BLaER1 (cell line): ENCODE measurements around the gene CDC25C.

ENCODE experiments used
- H3K27ac ChIP-seq: shearing (Covaris generic); formaldehyde crosslinking; 2 replicates; pipeline ENCODE4 v1.8.1; 2022
- H3K27me3 ChIP-seq: shearing (Covaris generic); formaldehyde crosslinking; 2 replicates; pipeline ENCODE4 v1.8.1; 2022
- H3K36me3 ChIP-seq: shearing (Covaris generic); formaldehyde crosslinking; 2 replicates; pipeline ENCODE4 v1.8.1; 2022
- H3K4me1 ChIP-seq: shearing (Covaris generic); formaldehyde crosslinking; 2 replicates; pipeline ENCODE4 v1.8.1; 2022
- H3K4me2 ChIP-seq: shearing (Covaris generic); formaldehyde crosslinking; 2 replicates; pipeline ENCODE4 v1.8.1; 2022
- H3K4me3 ChIP-seq: shearing (Covaris generic); formaldehyde crosslinking; 2 replicates; pipeline ENCODE4 v1.8.1; 2022
- H3K9ac ChIP-seq: shearing (Covaris generic); formaldehyde crosslinking; 2 replicates; pipeline ENCODE4 v1.8.1; 2022
- H3K9me3 ChIP-seq: shearing (Covaris generic); formaldehyde crosslinking; 2 replicates; pipeline ENCODE4 v1.8.1; 2022
- H4K20me1 ChIP-seq: shearing (Covaris generic); formaldehyde crosslinking; 2 replicates; pipeline ENCODE4 v1.8.1; 2022
- Cebpa-rat ChIP-seq: shearing (Covaris generic); IDR thresholded peaks from 2 replicates; pipeline ENCODE4 v1.8.1; 2022

Gene CDC25C

DNA sequence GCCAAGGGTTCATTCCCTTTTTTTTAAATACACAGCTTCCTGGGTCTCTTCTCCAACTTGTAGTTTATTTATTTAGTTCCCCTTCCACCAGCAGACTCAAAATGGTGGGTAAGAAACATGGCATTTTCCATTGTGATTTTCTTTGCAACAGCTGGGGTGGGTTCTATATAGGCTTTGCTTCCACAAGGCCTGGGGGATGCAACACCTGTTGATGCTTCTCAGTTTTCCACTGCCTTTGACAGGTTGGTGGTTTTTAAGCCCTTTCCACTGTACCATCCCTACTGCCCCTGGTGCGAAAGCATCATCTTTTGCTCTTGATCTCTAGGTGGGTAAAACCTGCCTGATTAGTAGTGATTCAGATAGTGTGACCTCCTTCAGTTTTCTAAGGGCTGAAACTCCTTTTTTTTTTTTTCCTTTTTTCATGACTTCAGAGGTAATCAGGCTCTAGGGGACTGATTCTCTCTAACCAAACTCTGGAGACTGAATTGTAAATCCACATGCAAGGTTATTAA lies 29.4 kb upstream of the CDC25C start:
- Histone ChIP-seq H3K27ac (no peak overlapping the region), H3K4me2 (no peak overlapping the region), H3K4me1 (peaks cover 7% of the 10 kb centered on the region), H3K9me3 (peaks cover 21% of the 10 kb centered on the region), H3K4me3 (no peak overlapping the region), H3K36me3 (peaks cover 38% of the 10 kb centered on the region), H3K9ac (no peak overlapping the region), H3K27me3 (no peaks in the 10 kb centered on the region), H4K20me1 (peaks cover 99% of the 10 kb centered on the region)
- TF ChIP-seq Cebpa-rat: no peak

- no peak overlapping the region for H3K27ac ChIP-seq
- H3K4me1 ChIP-seq: peaks cover 18% of the 10 kb centered on the region
- peaks cover 32% of the 10 kb centered on the region for H3K36me3 ChIP-seq
- no peak overlapping the region for H3K4me2 ChIP-seq
- no peaks in the 10 kb centered on the region for H3K27me3 ChIP-seq
- H3K9ac ChIP-seq: no peak overlapping the region
- no peak for TF ChIP-seq Cebpa-rat
- H3K9me3 ChIP-seq: peaks cover 21% of the 10 kb centered on the region
- H4K20me1 ChIP-seq: peaks cover 99% of the 10 kb centered on the region
- no peak overlapping the region for H3K4me3 ChIP-seq
Observed at GRCh38 chr5:138359621-138360020, 28.0 kb upstream of the CDC25C start.

- Histone ChIP-seq H3K9ac (peak overlapping the region; percentile 94; the same call in 1 of the 2 replicates), H3K9me3 (peaks cover 34% of the 10 kb centered on the region), H3K4me1 (peaks cover 16% of the 10 kb centered on the region), H3K27me3 (no peaks in the 10 kb centered on the region), H3K27ac (no peak overlapping the region), H3K36me3 (peaks cover 39% of the 10 kb centered on the region), H3K4me3 (peak overlapping the region; percentile 87), H3K4me2 (peak overlapping the region; percentile 93), H4K20me1 (peaks cover 65% of the 10 kb centered on the region)
- TF ChIP-seq Cebpa-rat: no peak
Observed at GRCh38 chr5:138354926-138355378, 23.3 kb upstream of the CDC25C start.

- H3K4me2 ChIP-seq: peak overlapping the region; percentile 93
- H4K20me1 ChIP-seq: peaks cover 64% of the 10 kb centered on the region
- H3K36me3 ChIP-seq: peaks cover 44% of the 10 kb centered on the region
- no peak for TF ChIP-seq Cebpa-rat
- H3K9ac ChIP-seq: peak overlapping the region; percentile 94
- peak overlapping the region; percentile 87 for H3K4me3 ChIP-seq
- peaks cover 16% of the 10 kb centered on the region for H3K4me1 ChIP-seq
- H3K27me3 ChIP-seq: no peaks in the 10 kb centered on the region
- H3K9me3 ChIP-seq: peaks cover 34% of the 10 kb centered on the region
- H3K27ac ChIP-seq: peak overlapping the region; percentile 99
Observed at GRCh38 chr5:138354387-138354786, 22.8 kb upstream of the CDC25C start.

DNA sequence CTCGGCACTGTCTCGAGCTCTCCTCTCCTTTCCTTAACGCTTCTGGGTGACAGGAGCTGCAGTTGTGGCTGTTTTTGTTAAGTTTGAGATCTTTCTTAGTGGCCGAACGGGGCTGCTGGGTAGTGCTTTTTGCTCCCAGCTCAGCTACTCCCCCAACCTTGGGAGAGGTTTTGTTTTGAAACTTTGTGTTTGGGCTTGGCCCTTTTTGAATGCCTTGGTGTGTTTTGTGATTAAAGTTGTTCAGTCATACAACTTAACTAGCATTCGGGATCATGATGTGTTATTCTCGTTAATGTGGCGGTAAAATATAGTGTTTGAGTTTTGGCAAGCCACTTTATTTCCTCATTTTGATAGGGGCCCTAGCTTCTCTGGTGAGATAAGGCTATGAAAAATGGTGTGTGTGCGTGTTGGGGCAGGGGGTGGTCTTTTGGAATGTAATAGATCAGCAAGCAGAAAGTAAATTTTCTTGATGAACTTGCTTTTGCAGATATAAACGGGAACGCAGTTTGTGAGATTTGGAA lies 22.0 kb upstream of the CDC25C start:
- TF ChIP-seq Cebpa-rat: no peak
- Histone ChIP-seq H3K9me3 (peaks cover 34% of the 10 kb centered on the region), H3K9ac (peak overlapping the region; percentile 94), H3K36me3 (peaks cover 52% of the 10 kb centered on the region), H4K20me1 (peaks cover 64% of the 10 kb centered on the region), H3K27me3 (no peaks in the 10 kb centered on the region), H3K27ac (peak overlapping the region; percentile 99), H3K4me1 (peaks cover 16% of the 10 kb centered on the region), H3K4me3 (peak overlapping the region; percentile 87), H3K4me2 (peak overlapping the region; percentile 93)

GRCh38 chr5:138352722-138353559 lies 21.3 kb upstream of the CDC25C start:
- Histone ChIP-seq H4K20me1 (peaks cover 65% of the 10 kb centered on the region), H3K36me3 (peaks cover 52% of the 10 kb centered on the region), H3K4me2 (peak overlapping the region; percentile 93), H3K4me3 (peak overlapping the region; percentile 87), H3K9me3 (peaks cover 28% of the 10 kb centered on the region), H3K27me3 (no peaks in the 10 kb centered on the region), H3K4me1 (peaks cover 16% of the 10 kb centered on the region), H3K9ac (peak overlapping the region; percentile 94), H3K27ac (peak overlapping the region; percentile 99)
- TF ChIP-seq Cebpa-rat: no peak

- Histone ChIP-seq H3K27ac (peak within 1 kb of the TSS; percentile 99), H3K4me1 (peaks cover 16% of the 10 kb centered on the region), H3K9me3 (peaks cover 20% of the 10 kb centered on the region), H3K9ac (peak within 1 kb of the TSS; percentile 94), H3K4me3 (peak within 1 kb of the TSS; percentile 87), H4K20me1 (peaks cover 65% of the 10 kb centered on the region), H3K4me2 (peak within 1 kb of the TSS; percentile 93), H3K36me3 (peaks cover 52% of the 10 kb centered on the region), H3K27me3 (no peaks in the 10 kb centered on the region)
- TF ChIP-seq Cebpa-rat: no peak
Observed at GRCh38 chr5:138352071-138352721, 20.6 kb upstream of the CDC25C start, which contains the start of gene KDM3B. Gene KDM3B (plus strand): TSS chr5:138352685. CDS start chr5:138352796, 111 bp downstream.

DNA sequence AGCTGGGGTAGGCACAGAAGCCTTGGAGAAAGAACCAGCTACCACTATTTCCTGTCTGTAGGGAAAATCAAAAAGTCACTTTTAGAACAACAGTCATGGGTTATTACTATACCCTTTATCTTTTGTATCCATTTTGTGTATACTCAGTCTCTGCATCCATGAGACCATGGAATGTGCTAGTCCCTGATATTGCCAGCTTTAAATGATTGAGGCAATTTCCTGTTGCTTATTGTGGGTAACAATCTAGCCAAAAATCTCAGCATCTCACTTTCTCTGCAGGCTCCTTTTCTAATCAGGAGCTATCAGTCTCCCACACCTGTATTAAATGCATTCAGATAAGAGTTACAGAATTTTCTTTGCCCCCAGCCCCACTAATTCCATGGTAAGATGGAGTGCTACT lies 19.9 kb upstream of the CDC25C start:
- Histone ChIP-seq H3K9me3 (peaks cover 14% of the 10 kb centered on the region), H3K27me3 (no peaks in the 10 kb centered on the region), H3K27ac (no peak overlapping the region), H3K36me3 (peaks cover 52% of the 10 kb centered on the region), H4K20me1 (peaks cover 65% of the 10 kb centered on the region), H3K4me3 (peak overlapping the region; percentile 87; the same call in 1 of the 2 replicates), H3K4me2 (no peak overlapping the region), H3K9ac (no peak overlapping the region), H3K4me1 (peaks cover 16% of the 10 kb centered on the region)
- TF ChIP-seq Cebpa-rat: no peak

DNA sequence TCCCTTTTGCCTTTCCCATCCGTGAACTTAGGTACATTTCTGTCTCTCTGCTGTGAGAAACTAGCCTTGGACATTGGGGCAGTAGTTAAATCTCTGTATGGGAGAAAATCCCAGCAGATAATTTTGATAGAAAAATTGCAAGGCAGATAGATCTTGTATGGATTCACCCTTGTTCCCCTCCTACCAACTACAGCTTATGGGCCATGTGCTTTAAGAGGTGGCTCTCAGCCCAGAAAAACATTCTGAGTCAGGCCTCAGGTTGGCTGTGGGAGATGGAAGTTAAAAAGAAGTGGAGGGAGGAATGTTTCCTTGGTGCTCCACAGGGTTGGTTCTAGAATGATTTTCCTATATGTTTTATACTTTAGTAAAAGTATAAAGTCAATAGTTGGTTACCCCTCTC lies 19.5 kb upstream of the CDC25C start:
- Histone ChIP-seq H4K20me1 (peaks cover 64% of the 10 kb centered on the region), H3K9ac (no peak overlapping the region), H3K27ac (no peak overlapping the region), H3K36me3 (peaks cover 54% of the 10 kb centered on the region), H3K4me2 (no peak overlapping the region), H3K4me1 (peaks cover 16% of the 10 kb centered on the region), H3K27me3 (no peaks in the 10 kb centered on the region), H3K4me3 (no peak overlapping the region), H3K9me3 (peaks cover 13% of the 10 kb centered on the region)
- TF ChIP-seq Cebpa-rat: no peak
